HCT116 (cell line): ENCODE data around the gene TNRC18. TPM values are rescaled to one million over a fixed set of nuclear protein-coding genes. Genes with fewer than 3 reads are reported as not detected.
"Not testable (repeated sequence)": the region's sequence is repeated elsewhere in the genome, so short reads cannot be mapped to it uniquely, and the experiment has no call there.

Experiments used
- ATAC-seq: fragments of 200-7000 bp; cut with Tn5 transposase; 2 replicates; pipeline ENCODE4 v1.9.1; 2020; ENCODE audit warnings: mild to moderate bottlenecking, moderate library complexity
- BruUV-seq: library from RNA; stranded (reverse); fragments of 400-500 nt; replicated peaks from 2 replicates; lab custom pipeline; 2021; lab: Mats Ljungman, UMichigan
- CTCF ChIA-PET: fragments of 300-600 bp; sonication (Branson Sonifier 250); formaldehyde crosslinking; loops from one replicate; lab custom pipeline; 2021; ENCODE audit warnings: antibody characterized with exemption; lab: Charles Lee
- POLR2A ChIA-PET: fragments of 300-600, 350-600 bp; sonication (Branson Sonifier 250); formaldehyde crosslinking; loops from one replicate; lab custom pipeline; 2021; ENCODE audit warnings: antibody characterized with exemption; lab: Charles Lee
- RAD21 ChIA-PET, 2 experiments: fragments of 300-600 bp; sonication (Branson Sonifier 250); formaldehyde crosslinking; loops; one replicate each; lab custom pipeline; 2023; ENCODE audit warnings: low total read pairs in 2 of 2; ENCODE audit not compliant: uncharacterized antibody in 2 of 2, unreplicated experiment in 2 of 2, low non-redundant PET in 1 of 2; lab: Charles Lee
- DNase-seq: peaks from one replicate; pipeline ENCODE4 v3.0.0-alpha.2; 2010; ENCODE audit warnings: low read depth, low spot score
- H2AFZ ChIP-seq: fragments of 200-600 bp; shearing (Covaris generic), sonication (generic); 2 replicates; pipeline ENCODE4 v1.6.1; 2017; ENCODE audit warnings: low read depth, mixed run types, mixed read lengths, antibody characterized with exemption, low read length; ENCODE audit not compliant: poor library complexity, severe bottlenecking
- H3K27ac ChIP-seq: 2 replicates; pipeline ENCODE4 v1.5.1; 2012; ENCODE audit warnings: low read depth, low read length
- H3K27me3 ChIP-seq: fragments of 200-600 bp; sonication (generic); 2 replicates; pipeline ENCODE4 v1.6.1; 2016; ENCODE audit warnings: mixed run types, low read length, mixed read lengths; ENCODE audit not compliant: insufficient read depth
- H3K36me3 ChIP-seq, 2 experiments: fragments of 200-500 bp in 1 of 2; fragments of 200-600 bp in 1 of 2; sonication (Bioruptor generic) in 1 of 2; sonication (generic) in 1 of 2; 2 replicates each; pipeline versions ENCODE4 v1.5.1 to v1.6.1; 2014 to 2016; ENCODE audit warnings: low read length in 2 of 2, inconsistent platforms in 1 of 2, mixed read lengths in 1 of 2, mixed run types in 1 of 2; ENCODE audit not compliant: insufficient read depth in 2 of 2, control insufficient read depth in 1 of 2
- H3K4me1 ChIP-seq, 2 experiments: fragments of 200-600 bp in 1 of 2; sonication (generic) in 1 of 2; 2 replicates each; pipeline versions ENCODE4 v1.5.1 to v1.6.1; 2012 to 2017; ENCODE audit warnings: low read length in 2 of 2, inconsistent platforms in 1 of 2, mild to moderate bottlenecking in 1 of 2, mixed read lengths in 1 of 2, mixed run types in 1 of 2, moderate library complexity in 1 of 2; ENCODE audit not compliant: insufficient read depth in 2 of 2, control insufficient read depth in 1 of 2
- H3K4me2 ChIP-seq: fragments of 200-600 bp; sonication (generic); 2 replicates; pipeline ENCODE4 v1.6.1; 2017; ENCODE audit warnings: mixed run types, low read length, mixed read lengths
- H3K4me3 ChIP-seq, 2 experiments: fragments of 200-600 bp in 1 of 2; sonication (generic) in 1 of 2; replicated peaks in 1 of 2; 2 replicates each; pipeline ENCODE4 v1.5.1; 2011 to 2016; ENCODE audit warnings: low read length in 2 of 2, control low read depth in 1 of 2, low read depth in 1 of 2, mild to moderate bottlenecking in 1 of 2, mixed read lengths in 1 of 2, mixed run types in 1 of 2
- H3K79me2 ChIP-seq: fragments of 200-600 bp; sonication (generic); 2 replicates; pipeline ENCODE4 v1.6.1; 2017; ENCODE audit warnings: mild to moderate bottlenecking, mixed run types, low read length, moderate library complexity, mixed read lengths; ENCODE audit not compliant: insufficient read depth
- H3K9ac ChIP-seq: fragments of 200-600 bp; sonication (generic); 2 replicates; pipeline ENCODE4 v1.6.1; 2016; ENCODE audit warnings: low read length, mixed read lengths
- H3K9me2 ChIP-seq: fragments of 200-600 bp; sonication (generic), shearing (Covaris generic); 2 replicates; pipeline ENCODE4 v1.6.1; 2017; ENCODE audit warnings: mixed run types, mild to moderate bottlenecking, moderate library complexity; ENCODE audit not compliant: insufficient read depth
- H3K9me3 ChIP-seq, 2 experiments: fragments of 200-500 bp in 1 of 2; fragments of 200-600 bp in 1 of 2; sonication (Bioruptor generic) in 1 of 2; sonication (generic) in 1 of 2; 2 replicates each; pipeline ENCODE4 v1.6.1; 2014 to 2017; ENCODE audit warnings: low read length in 2 of 2, mixed read lengths in 2 of 2, inconsistent platforms in 1 of 2, low read depth in 1 of 2, mild to moderate bottlenecking in 1 of 2, mixed run types in 1 of 2, moderate library complexity in 1 of 2; ENCODE audit not compliant: control insufficient read depth in 1 of 2, insufficient read depth in 1 of 2
- H4K20me1 ChIP-seq: fragments of 200-600 bp; sonication (generic), shearing (Covaris generic); 2 replicates; pipeline ENCODE4 v1.6.1; 2017; ENCODE audit warnings: mixed run types, mild to moderate bottlenecking, moderate library complexity; ENCODE audit not compliant: insufficient read depth
- CBX3 ChIP-seq: IDR thresholded peaks from 2 replicates; pipeline ENCODE4 v1.6.1; 2012; ENCODE audit warnings: low read depth
- CEBPB ChIP-seq: IDR thresholded peaks from 2 replicates; pipeline ENCODE4 v1.6.1; 2012; ENCODE audit warnings: low read depth
- EGR1 ChIP-seq: IDR thresholded peaks from 2 replicates; pipeline ENCODE4 v1.6.1; 2012; ENCODE audit warnings: low read depth
- EZH2 ChIP-seq: fragments of 200-600 bp; sonication (generic); IDR thresholded peaks from 2 replicates; pipeline ENCODE4 v1.6.1; 2017; ENCODE audit warnings: antibody characterized with exemption, mixed run types
- FOSL1 ChIP-seq: IDR thresholded peaks from 2 replicates; pipeline ENCODE4 v1.6.1; 2012; ENCODE audit warnings: low read depth
- JUND ChIP-seq: IDR thresholded peaks from 2 replicates; pipeline ENCODE4 v1.6.1; 2012
- MAX ChIP-seq: IDR thresholded peaks from 2 replicates; pipeline ENCODE4 v1.6.1; 2012
- POLR2A ChIP-seq: IDR thresholded peaks from 2 replicates; pipeline ENCODE4 v1.7.0; 2011; ENCODE audit warnings: borderline replicate concordance; ENCODE audit not compliant: insufficient read depth, insufficient read length; ENCODE audit errors: extremely low read depth
- POLR2AphosphoS5 ChIP-seq: IDR thresholded peaks from 2 replicates; pipeline ENCODE4 v1.6.1; 2011; ENCODE audit warnings: mild to moderate bottlenecking, low read depth, low read length, moderate library complexity
- RAD21 ChIP-seq: IDR thresholded peaks from 2 replicates; pipeline ENCODE4 v1.6.1; 2012; ENCODE audit warnings: low read depth, mild to moderate bottlenecking
- REST ChIP-seq: IDR thresholded peaks from 2 replicates; pipeline ENCODE4 v1.6.1; 2012; ENCODE audit warnings: low read depth
- SIN3A ChIP-seq: IDR thresholded peaks from 2 replicates; pipeline ENCODE4 v1.6.1; 2012; ENCODE audit warnings: low read depth
- TCF7L2 ChIP-seq: IDR thresholded peaks from 2 replicates; pipeline ENCODE4 v1.7.0; 2011; ENCODE audit warnings: borderline replicate concordance, inconsistent platforms; ENCODE audit not compliant: insufficient read depth, insufficient read length; ENCODE audit errors: extremely low read depth
- ZBTB33 ChIP-seq: IDR thresholded peaks from 2 replicates; pipeline ENCODE4 v1.6.1; 2011; ENCODE audit warnings: mild to moderate bottlenecking, low read length, moderate library complexity; ENCODE audit not compliant: insufficient replicate concordance; ENCODE audit errors: extremely low read depth
- intact Hi-C: fragments of 100-400 bp; cut with micrococcal nuclease; formaldehyde crosslinking; loops from 2 replicates; pipeline ENCODE4 v1.10.0; 2022
- total RNA-seq: library from RNA; stranded (reverse); gene quantifications from one replicate; pipeline ENCODE4 v1.2.1, GENCODE V29; 2021; ENCODE audit not compliant: unreplicated experiment

Gene TNRC18
- total RNA-seq, 1 experiment from 2014 or later: 101 TPM

GRCh38 chr7:5324961-5325360 lies 98.7 kb downstream of the TNRC18 start:
- H2AFZ ChIP-seq: no peak overlapping the region
- no peak overlapping the region for H3K9ac ChIP-seq
- DNase-seq (no peak), ATAC-seq (no peak)
- no peak overlapping the region for H3K4me2 ChIP-seq
- peaks cover 5 to 9% of the 10 kb centered on the region in 2 experiments; a peak in 3 of 4 replicates for H3K36me3 ChIP-seq
- no peaks in the 10 kb centered on the region for H4K20me1 ChIP-seq
- no peaks in the 10 kb centered on the region for H3K9me2 ChIP-seq
- H3K27ac ChIP-seq: no peak overlapping the region
- H3K9me3 ChIP-seq: no peaks in the 10 kb centered on the region
- CTCF ChIA-PET: no interaction called here
- BruUV-seq: no TSS peak
- intact Hi-C loops: no loop called here
- no peaks in the 10 kb centered on the region for H3K4me1 ChIP-seq
- POLR2A ChIA-PET: no interaction called here
- no peak for TF ChIP-seq ZBTB33
- TF ChIP-seq JUND: no peak
- no peak for TF ChIP-seq SIN3A
- TF ChIP-seq CBX3: no peak
- no peak for TF ChIP-seq POLR2AphosphoS5
- no peak for TF ChIP-seq TCF7L2
- no peak for TF ChIP-seq CEBPB
- TF ChIP-seq MAX: no peak
- no peak for TF ChIP-seq EZH2
- TF ChIP-seq POLR2A: no peak
- no peak for TF ChIP-seq RAD21
- TF ChIP-seq FOSL1: no peak
- no peak for TF ChIP-seq EGR1
- TF ChIP-seq REST: no peak
- H3K27me3 ChIP-seq: no peaks in the 10 kb centered on the region
- RAD21 ChIA-PET: no interaction called here
- H3K4me3 ChIP-seq: no peak overlapping the region
- no peaks in the 10 kb centered on the region for H3K79me2 ChIP-seq

DNA sequence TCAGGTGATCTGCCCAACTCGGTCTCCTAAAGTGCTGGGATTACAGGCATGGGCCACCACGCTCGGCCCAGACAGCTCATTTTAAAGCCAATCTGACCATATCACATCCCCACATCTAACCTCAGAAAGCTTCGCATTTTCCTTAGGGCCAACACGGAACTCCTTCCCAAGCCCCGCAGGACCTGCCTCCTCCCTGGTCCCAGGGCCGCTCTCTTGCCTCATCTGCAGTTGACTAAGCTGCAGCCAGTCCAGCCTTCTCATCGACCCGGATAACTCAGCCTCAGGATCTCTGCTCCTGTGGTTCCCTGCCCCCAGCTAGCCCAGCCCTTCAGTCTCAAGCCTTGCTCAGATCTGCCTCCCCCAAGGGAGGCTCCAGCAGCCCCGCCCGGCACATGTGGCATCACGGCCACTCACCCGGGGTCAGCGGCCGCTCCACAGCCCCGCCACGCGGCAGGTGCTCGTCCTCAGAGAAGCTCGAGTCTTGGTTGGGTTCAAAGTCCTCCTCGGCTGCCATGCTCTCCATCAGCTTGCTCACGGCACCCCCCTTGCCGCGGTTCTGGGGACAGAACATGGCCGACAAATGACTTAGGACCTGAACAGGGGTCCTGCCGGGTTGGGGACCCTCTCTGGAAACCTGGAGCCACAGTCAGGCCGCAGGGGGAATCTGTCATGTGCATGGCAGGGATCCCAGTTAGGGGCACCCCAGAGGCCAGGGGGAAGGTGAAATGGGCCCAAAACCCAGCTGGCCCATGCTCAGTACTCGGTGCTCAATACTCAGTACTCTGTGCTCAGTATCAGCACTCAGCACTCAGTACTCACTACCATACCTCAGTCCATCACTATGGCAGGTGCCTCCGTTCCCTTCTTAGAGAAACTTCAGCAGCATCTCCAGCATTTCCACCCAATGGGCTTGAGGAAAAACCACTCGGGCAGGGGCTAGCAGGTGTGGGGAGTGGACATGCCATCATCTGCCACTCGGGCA lies 99.5 kb downstream of the TNRC18 start:
- BruUV-seq, CTCF ChIA-PET, H4K20me1 ChIP-seq, ATAC-seq, H3K27ac ChIP-seq, intact Hi-C loops, H3K27me3 ChIP-seq, H3K9me2 ChIP-seq, H3K9me3 ChIP-seq, H3K9ac ChIP-seq, H2AFZ ChIP-seq, H3K4me3 ChIP-seq, POLR2A ChIA-PET, RAD21 ChIA-PET, H3K4me1 ChIP-seq, DNase-seq, H3K4me2 ChIP-seq, H3K79me2 ChIP-seq, H3K36me3 ChIP-seq: not testable (repeated sequence)
